Measurements from ENCODE around the gene ANXA4.

- TF ChIP-seq, protein P1, sequence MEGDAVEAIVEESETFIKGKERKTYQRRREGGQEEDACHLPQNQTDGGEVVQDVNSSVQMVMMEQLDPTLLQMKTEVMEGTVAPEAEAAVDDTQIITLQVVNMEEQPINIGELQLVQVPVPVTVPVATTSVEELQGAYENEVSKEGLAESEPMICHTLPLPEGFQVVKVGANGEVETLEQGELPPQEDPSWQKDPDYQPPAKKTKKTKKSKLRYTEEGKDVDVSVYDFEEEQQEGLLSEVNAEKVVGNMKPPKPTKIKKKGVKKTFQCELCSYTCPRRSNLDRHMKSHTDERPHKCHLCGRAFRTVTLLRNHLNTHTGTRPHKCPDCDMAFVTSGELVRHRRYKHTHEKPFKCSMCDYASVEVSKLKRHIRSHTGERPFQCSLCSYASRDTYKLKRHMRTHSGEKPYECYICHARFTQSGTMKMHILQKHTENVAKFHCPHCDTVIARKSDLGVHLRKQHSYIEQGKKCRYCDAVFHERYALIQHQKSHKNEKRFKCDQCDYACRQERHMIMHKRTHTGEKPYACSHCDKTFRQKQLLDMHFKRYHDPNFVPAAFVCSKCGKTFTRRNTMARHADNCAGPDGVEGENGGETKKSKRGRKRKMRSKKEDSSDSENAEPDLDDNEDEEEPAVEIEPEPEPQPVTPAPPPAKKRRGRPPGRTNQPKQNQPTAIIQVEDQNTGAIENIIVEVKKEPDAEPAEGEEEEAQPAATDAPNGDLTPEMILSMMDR (IDR thresholded peaks at IDR 0.05): no peak
- no peak for TF ChIP-seq POLR2A (IDR thresholded peaks at IDR 0.05)
Measured at GRCh38 chr2:69734854-69735544, 6.9 kb upstream of the ANXA4 start.
